Stimulated activated CD8-positive, alpha-beta memory T cell treated with anti-CD3 and anti-CD28 coated beads, Interleukin-4, amount 100 ng/mL, for 48 hours (primary cell): Measurements from ENCODE around the gene DPYSL3.
"Not testable (repeated sequence)": the region's sequence is repeated elsewhere in the genome, so short reads cannot be mapped to it uniquely, and the experiment has no call there.

Experiments
- DNase-seq: peaks from one replicate; pipeline ENCODE4 v3.0.0-alpha.2; 2020

The DPYSL3 gene

GRCh38 chr5:147509710-147510651, at the start of gene DPYSL3:
Gene DPYSL3 (minus strand): TSS chr5:147510068. CDS start chr5:147509858, 210 bp downstream.
- peak; percentile 24 for DNase-seq

DNA sequence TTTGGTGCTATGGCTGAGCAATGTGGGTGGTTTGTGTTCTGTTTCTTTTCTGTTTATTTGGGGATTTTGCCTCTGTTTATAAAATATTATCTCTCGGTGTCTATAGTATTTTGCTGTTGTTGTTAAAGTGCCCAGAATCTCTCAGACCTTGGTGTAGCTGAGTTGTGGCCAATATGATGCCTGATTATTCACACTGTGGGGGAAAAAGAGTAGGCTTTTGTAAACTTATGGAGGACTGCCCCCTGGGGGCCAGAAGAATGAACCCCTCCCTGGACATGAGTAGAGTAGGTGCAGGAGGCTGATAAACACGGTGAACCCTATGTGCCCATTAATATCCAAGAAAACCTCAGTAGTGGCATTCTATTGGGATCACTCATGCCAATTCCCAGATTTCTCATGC, 49.0 kb upstream of the DPYSL3 start:
- DNase-seq: peak; percentile 23

DNA sequence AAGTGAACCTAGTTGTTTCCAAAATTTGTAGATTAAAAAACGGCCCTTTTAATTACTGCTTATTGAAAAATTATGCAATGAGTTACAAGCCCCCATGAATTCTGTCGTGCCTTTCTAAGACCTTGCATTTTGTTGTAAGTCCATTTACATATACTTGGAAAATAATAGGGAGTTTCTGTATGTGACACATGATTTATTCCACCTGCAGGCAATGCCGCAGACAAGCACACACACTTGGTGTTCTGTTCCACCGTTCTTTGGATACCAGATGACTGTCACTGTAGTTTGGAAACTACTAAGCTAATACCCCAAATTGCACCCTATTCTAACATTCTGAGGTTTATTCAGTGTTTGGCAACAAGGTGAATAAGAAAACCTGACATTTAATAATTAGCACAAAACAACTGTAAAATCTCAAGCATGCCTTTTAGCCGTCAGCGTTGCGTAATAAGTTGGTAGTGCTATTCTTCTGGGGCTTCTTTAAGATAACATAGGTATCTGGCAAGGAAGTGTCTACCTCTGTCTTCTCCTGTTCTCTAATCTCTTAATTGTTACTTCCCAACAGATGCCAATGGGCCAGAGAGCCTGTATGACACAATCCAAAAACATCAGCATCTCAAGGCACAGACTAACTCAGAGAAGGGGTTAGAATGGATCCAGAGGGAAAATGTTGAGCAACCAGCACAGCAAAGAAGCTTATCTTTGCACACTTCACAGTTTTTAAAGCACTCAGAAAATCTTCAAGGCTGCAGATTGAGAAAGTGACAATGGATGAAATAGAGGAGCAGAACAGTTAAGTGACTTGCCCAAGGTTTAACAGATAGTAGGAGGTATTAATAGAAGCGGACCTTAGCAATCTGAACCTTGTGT, 48.2 kb upstream of the DPYSL3 start:
- no peak for DNase-seq

DNA sequence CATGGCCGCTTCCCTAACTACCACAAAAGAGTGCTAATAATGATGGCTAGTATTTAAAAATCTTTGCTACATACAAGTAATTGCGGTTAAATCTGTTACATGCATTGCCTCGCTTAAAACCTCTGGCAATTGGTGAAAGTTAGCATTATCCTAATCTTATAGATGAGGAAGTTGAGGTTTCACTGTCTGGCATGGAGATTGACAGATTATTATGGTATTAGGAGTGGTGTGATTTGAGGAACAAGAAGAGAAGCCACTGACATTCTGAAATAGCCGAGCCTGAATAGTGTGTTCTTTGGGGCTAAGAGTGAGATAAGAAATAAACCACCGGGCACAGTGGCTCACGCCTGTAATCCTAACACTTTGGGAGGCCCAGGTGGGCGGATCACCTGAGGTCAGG, 45.3 kb upstream of the DPYSL3 start:
- DNase-seq: no peak

DNA sequence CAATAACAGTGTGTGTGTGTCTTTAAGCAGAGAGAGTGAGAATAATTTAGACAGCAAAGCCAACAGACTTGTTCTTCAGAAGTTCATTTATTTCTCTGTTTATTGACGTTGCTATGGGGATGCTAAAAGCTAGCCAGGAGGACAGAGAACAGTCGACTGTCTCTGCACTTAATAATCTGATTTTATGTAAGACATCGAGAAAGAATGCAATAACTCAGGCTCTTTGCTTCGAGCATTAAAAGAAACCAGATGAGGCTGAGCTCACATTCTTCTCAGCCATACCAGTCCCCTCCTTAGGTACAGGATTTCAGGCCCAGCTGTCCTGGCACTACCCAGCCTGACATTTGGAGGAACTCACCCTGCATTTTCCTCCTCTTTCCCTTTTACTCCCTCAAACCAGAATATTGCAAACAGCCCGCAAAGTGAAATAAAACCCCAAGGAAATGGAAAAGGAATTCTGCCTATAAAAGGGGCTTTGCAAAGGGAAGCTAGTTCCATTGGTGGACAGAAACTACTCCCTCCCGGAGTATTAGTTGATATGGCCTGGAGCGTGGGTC, 44.5 kb upstream of the DPYSL3 start:
- DNase-seq: no peak

DNA sequence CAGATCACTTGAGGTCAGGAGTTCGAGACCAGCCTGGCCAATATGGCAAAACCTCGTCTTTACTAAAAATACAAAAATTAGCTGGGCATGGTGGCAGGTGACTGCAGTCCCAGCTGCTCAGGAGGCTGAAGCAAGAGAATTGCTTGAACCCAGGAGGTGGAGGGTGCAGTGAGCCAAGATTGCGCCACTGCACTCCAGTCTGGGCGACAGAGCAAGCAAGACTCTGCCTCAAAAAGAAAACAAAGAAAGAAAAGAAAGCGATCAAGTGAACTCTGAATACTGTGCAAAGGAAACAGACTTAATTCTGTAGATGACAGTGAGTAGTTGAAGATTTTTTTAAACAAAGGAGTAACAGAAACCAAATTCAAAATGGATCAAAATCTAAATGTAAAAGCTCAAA, 43.9 kb upstream of the DPYSL3 start:
- DNase-seq: not testable (repeated sequence)

GRCh38 chr5:147552897-147553296, 43.0 kb upstream of the DPYSL3 start:
- no peak for DNase-seq

GRCh38 chr5:147551677-147552076, 41.8 kb upstream of the DPYSL3 start:
- DNase-seq: no peak

DNA sequence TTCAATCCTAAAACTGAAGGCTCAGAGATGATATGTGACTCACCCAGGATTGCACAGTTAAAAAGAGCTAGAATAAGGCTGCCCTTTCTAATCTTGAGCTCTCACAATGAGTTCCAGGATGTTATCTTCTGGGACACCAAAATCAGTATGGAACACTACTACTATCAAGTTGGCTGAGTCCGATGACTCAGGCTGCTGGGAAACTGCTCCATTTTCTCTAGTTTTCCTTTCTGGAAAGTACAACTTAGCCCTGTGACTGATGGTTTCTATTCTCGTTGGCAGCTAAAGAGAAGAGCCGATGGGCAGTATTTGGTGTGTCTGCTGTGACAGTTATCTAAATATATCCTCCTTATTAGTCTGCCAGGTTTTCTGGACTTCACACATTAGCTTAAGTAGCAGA, 37.9 kb upstream of the DPYSL3 start:
- DNase-seq: no peak

DNA sequence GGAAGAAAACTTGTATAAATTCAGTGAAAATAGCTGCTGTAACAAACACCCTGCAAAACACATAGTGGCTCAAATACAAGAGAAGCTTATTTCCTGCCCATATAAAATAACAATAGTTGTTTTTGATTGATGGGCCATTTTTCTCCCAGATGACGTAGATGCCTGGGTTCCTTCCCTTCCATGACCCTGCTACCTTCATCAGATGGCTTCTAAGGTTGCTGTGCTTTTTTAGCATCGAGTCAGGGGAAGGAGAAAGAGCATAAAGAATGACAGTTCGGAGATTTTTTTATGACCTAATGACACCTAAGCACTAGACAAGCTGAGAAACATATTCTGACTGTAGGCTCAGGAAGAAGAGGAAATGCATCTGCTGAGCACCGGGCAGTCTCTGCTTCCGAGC, 34.7 kb upstream of the DPYSL3 start:
- DNase-seq: no peak

DNA sequence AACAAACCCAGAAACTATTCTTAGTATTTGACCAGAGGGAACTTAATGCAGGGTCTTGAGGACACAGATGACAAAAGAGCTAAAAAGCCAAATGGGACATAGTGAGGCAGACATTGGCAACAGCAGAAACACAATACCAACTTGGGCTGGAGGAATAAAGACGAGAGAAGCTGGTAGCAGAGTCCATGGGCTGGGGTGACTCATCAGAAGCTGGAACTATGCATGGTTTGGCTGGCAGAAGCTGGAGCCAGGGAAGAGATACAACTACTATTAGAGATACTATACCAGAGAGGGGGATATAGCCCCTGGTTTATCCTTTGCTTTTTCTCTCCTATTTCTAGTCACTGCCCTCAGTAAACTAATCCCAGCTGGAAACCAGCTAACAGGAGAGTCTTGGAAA, 29.2 kb upstream of the DPYSL3 start:
- DNase-seq: no peak

GRCh38 chr5:147538236-147538635, 28.4 kb upstream of the DPYSL3 start:
- DNase-seq: no peak

DNA sequence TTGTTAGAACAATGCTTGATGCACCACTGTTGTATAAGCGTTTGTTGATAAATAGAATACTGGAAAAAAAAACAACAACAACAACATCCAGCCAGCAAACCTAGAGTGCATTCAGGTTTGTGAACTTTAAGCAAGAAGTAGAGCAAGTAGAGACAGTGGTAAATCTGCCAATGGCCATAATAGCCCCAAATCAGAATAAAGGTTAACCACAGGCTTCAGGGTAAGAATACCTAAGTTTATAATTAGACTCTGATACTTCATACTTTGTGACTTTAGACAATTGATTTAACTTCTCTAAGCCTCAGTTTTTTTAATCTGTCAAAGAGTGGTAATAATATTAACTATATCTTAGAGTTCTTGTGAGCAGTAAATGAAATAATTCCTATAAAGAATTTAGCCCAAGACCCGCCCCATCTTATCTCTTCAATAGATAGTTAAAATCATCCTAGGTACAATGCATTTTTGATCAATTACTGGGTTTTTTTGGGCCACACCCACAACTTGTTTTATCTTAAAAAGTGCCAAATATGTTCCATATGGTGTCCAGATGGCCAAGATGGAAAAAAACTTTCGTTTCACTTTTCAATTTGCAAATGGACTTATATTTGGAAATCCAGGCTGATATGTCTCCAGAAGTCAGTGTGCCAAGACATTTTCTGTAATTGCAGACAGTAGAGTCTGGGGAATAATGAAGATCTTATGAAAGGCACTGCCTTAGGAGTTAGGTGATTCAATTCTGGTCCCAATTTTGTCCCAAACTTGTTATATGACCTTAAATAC, 24.5 kb upstream of the DPYSL3 start:
- DNase-seq: no peak

DNA sequence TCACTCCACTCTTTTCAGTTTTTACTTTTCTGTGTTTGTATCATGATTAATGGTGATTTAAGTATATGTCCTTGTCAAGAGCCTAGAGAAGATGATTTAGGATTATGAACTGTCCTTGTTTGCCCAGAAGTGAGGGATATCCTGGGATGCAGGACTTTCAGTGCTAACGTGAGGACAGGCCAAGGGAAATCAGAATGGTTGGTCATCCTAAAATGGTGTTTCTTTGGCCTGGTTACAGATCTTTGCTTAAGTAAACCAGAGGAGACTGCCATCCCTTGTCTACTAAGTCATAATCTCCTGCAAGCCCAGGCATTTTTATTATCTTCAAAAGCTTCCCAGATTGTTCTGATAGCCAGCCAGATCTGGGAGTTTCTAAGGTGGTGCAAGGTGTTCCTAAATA, 22.3 kb upstream of the DPYSL3 start:
- DNase-seq: no peak

DNA sequence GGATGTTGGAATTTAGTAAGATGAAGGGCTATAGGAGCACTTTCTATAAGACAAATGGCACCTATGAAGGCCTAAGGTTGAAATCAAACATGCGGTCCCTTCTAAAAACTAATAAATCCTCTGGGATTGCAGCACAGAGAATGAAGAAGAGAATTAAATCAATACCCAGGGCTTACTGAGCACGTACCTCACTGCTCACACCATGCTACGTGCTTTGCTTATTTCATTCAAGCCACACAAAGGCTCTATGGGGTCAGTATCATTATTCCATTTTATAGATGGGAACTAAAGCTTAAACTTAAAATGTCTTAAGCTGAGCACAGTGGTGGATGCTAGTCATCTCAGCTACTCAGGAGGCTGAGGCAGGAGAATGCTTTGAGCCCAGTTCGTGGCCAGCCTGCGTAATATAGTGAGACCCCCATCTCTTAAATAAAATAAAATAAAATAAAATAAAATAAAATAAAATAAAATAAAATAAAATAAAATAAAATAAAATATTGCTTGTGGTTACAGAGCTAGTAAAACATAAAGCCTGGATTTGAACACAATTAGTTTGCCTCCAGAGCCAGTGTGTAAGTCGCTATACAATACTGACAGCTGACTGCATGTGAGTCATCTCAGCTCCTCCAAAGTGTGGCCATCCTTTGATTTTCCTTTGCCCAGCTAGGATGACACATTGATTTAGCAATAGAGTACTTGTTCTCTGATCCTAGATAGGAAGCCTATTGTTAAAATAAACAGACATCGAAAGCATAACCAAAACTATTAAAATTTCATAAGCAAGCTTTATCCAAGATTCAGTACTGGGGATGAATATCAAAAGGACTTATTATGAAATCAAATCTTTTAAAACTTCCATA, 20.9 kb upstream of the DPYSL3 start:
- no peak for DNase-seq

- DNase-seq: no peak
Observed at GRCh38 chr5:147523069-147523468, 13.2 kb upstream of the DPYSL3 start.

- DNase-seq: no peak
Observed at GRCh38 chr5:147522435-147522834, 12.6 kb upstream of the DPYSL3 start.

DNA sequence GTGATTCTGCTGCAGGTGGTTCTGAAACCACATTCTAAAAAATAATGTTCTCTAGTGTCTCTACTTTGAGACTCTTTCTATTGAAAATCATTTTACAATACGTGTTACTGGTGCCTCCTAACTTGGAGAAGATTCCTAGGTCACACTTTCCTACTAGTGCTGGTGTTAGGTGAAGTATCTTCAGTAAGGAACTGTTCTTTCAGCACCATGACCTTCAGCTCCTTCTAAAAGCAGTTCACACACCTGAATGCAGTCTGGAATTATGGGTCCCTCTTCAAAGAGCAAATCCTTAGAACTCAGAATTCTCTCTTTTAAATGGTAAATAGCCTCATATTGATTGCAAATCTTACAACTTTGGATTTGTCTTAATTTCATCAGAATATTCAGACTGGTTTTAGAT, 10.6 kb upstream of the DPYSL3 start:
- no peak for DNase-seq

- DNase-seq: no peak
Observed at GRCh38 chr5:147519380-147519779, 9.5 kb upstream of the DPYSL3 start.

DNA sequence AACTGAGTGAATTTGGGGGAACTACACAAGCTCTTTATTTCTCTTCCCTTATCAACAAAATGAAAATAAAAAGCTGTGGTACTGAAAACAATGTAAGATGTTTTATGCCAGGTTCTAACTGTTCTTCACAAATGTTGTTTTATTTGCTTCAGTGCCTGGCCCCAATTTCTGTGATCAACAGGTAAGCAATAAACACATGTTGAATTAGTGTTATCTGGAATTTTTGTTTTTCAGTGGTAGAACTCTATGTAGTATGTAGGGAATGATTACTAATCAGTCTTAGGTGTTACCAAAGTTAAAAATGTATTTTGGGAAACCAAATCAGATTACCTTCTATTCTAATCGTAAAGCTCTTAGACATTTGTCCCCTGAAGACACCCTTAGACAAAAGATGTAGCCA, 7.5 kb upstream of the DPYSL3 start:
- DNase-seq: no peak

DNA sequence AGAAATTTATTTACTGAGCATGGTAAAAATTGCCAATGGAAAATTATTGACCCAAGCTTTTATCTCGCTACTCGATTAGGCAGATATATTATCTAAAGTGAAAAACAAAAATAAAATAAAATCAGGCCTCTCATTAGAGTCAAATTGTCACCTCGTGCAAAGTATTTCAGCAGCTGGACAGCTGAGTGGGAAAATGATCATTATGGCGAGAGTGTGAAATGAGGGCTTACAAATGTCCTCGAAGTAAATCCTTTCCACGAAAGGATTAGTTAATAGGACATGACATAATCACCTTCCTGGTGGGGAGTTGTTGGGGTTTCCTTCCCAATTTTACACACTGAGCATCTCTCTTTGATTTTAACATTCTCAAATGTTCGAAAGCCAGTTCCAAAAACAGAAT, 5.4 kb upstream of the DPYSL3 start:
- no peak for DNase-seq
